HG03460 (cell line): ENCODE data around the gene MOV10L1.

Experiments
- ATAC-seq: cut with Tn5 transposase; IDR thresholded peaks from one replicate; pipeline ENCODE4 v1.9.1; 2021; ENCODE audit not compliant: unreplicated experiment

Gene MOV10L1

DNA sequence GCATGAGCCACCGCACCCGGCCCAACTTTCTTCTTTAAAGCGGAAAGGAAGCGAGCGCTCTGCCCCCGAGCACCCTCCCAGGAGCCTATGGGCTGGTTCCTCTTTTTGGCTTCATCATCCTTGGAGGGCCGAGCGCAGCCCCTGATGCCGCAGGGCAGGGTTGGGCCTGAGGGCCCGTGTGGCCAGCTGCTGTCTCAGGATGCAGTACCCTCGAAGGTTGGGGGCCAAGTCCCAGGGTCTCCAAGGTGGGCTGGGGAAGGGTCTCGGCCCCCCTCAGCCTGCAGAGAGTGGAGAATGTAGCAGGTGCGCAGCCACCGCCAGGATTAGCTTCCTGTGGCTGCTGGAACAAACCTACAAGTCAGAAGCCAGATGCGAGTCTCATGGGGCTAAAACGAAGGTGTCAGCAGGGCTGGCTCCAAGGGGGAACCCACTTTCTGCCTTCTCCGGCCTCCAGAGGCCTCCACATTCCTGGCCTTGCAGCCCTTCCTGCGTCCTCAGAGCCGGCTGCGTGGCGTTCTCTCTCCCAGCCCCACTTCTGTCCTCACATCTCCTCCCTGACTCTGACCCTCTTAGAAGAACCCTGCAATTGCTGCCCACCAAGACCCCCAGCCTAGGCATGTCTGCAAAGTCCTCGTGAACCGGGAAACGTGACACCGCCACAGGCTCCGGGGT is 83.6 kb downstream of the MOV10L1 start:
- no peak for ATAC-seq

DNA sequence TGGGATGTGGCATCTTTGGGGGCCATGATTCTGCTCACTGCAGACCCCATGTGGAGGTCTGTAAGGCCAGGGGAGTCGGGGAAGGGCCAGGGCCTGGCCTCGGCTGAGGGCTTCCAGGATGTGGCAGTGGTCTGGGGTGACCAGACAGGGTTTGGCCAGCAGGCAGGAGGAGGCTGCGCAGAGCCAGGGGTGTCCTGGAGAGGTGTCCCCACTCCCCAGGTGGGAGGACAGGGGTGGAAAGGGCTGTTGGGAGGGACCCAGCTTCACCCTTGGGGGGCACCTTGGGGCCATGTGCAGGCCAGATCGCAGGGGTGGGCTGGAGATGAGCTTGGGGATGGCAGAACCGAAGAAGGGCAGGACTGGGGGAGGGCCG is 84.2 kb downstream of the MOV10L1 start:
- no peak for ATAC-seq

DNA sequence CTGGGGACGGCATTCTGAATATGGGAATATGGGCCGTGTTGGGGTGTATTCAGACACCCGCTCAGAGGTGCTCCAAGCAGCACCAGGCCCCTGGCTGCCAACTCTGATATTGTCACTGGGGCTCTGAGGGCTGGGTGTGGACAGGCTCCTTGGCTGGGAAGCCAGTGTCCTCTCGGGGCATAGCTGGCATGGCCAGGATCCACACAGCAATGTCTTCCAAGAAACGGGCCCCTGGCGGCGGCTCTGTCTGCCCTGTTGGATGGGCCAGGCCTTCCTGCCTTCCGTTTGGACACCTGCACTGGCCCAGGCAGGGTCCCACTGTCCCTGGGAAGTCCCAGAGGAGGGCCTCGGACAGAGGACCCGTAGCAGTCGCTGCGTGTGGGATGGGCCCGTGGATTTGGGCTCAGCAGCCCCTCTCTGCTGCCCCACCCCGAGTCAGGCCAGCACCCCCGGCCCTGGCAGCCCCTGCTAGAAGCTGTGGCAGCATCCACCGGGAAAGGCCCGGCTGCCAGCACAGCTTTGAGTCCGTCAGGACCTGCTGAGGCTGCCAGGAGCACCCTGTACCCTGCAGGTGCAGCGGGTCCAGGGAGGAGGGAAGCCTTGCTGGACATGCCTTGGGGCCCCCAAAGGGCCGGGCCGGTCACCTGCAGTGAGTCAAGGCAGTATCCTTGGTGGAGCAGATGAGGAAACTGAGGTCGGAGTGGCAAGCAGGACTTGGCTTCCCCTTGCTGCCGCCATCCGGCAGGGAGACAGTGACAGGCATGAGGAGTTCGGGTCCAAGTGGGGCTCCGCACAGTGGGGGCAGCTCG is 84.8 kb downstream of the MOV10L1 start:
- ATAC-seq = no peak

DNA sequence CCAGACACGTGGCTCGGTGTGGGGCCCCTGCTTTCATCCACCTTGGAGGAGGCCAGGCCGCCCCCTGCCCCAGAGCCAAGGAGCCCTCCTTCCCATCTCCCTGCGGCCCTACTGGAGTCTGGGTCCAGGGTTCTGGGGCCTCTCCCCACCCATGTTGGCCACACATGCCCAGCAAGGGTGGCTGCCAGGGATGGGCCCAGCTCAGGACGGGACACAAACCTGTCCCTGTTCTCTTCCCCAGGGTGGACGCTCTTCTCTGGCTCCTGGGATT is 85.3 kb downstream of the MOV10L1 start:
- no peak for ATAC-seq

DNA sequence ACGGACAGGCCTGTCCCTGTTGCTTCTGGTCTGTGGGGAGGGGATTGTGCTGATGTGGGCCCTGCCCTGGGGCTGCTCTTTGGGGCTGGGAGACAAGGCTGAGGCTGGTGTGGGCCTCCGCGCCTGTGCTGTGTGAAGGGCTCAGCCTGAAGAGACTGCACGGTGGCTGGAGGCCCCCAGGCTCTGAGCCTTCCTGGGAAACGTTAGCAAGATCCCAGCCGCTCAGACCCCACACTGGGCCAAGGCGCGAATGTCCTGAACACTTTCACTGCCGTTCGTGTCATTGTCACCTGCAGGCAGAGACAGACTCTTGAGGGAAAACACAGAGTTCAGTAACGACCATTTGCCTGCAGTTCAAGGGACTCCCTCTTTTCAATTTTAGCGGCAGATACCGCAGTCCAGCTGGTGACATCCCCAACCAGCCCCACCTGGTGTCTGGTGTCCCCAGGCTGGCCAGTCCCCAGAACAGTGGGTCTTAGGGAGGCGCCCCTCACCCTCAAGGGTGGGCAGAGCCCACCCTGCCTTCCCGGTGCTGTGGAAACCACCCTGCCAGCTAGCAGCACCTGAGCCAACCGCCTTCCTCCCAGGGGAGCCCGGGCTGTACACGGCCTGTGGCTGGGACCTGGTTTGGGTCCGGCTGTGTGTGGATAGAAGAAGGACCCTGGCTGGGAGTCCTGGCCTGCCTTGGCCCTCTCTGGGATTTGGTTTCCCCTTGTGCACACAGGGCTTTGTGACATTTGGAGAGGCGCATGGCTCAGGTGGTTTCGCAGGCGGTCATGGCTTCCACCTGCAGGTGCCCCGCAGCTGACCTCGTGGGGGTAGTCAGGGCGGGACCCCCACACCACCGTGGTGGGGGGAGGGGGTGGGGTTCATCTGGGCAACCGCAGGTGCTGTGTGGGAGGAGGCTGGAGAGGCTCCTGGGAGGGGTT is 86.4 kb downstream of the MOV10L1 start:
- no peak for ATAC-seq

DNA sequence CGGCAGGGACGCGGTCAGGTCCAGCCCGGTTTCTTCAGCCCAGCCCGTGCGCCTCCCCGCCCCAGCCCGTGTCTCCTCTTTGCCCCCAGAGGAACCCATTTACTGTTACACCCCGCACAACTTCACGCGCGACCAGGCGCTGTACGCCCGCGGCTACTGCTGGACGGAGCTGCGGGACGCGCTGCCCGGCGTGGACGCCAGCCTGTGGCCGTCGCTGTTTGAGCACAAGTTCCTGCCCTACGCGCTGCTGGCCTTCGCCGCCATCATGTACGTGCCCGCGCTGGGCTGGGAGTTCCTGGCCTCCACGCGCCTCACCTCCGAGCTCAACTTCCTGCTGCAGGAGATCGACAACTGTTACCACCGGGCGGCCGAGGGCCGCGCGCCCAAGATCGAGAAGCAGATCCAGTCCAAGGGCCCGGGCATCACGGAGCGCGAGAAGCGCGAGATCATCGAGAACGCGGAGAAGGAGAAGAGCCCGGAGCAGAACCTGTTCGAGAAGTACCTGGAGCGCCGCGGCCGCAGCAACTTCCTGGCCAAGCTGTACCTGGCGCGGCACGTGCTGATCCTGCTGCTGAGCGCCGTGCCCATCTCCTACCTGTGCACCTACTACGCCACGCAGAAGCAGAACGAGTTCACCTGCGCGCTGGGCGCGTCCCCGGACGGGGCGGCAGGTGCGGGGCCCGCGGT is 87.2 kb downstream of the MOV10L1 start:
- no peak for ATAC-seq

DNA sequence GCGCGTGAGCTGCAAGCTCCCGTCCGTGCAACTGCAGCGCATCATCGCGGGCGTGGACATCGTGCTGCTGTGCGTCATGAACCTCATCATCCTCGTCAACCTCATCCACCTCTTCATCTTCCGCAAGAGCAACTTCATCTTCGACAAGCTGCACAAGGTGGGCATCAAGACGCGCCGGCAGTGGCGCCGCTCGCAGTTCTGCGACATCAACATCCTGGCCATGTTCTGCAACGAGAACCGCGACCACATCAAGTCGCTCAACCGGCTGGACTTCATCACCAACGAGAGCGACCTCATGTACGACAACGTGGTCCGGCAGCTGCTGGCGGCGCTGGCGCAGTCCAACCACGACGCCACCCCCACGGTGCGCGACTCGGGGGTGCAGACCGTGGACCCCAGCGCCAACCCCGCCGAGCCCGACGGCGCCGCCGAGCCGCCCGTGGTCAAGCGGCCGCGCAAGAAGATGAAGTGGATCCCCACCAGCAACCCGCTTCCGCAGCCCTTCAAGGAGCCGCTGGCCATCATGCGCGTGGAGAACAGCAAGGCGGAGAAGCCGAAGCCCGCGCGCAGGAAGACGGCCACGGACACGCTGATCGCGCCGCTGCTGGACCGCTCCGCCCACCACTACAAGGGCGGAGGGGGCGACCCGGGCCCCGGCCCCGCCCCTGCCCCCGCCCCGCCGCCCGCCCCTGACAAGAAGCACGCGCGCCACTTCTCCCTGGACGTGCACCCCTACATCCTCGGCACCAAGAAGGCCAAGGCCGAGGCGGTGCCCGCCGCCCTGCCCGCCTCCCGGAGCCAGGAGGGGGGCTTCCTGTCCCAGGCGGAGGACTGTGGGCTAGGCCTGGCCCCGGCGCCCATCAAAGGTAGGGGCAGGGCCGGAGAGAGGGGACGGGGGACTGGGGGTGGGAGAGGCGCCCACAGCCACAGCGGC is 88.0 kb downstream of the MOV10L1 start:
- ATAC-seq = no peak

DNA sequence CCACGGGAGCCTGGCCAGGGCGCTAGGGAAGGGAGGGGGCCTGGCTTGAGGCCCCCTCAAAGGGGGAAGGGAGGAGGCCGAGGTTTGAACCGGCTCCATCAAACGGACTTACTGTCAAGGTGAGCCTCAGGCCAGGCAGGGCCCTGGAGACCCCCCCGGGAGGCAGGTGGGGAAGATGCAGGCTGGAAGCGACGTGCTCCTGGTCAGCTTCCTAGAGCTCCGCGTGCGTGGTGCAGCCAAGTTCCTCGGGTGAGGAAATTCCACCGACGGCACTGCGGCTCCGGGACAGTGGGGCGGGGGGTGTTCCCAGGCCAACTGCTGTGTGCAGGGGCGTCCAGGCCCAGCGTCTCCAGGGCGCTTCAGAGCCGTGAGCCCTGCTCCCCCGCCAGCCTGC is 88.7 kb downstream of the MOV10L1 start:
- no peak for ATAC-seq

DNA sequence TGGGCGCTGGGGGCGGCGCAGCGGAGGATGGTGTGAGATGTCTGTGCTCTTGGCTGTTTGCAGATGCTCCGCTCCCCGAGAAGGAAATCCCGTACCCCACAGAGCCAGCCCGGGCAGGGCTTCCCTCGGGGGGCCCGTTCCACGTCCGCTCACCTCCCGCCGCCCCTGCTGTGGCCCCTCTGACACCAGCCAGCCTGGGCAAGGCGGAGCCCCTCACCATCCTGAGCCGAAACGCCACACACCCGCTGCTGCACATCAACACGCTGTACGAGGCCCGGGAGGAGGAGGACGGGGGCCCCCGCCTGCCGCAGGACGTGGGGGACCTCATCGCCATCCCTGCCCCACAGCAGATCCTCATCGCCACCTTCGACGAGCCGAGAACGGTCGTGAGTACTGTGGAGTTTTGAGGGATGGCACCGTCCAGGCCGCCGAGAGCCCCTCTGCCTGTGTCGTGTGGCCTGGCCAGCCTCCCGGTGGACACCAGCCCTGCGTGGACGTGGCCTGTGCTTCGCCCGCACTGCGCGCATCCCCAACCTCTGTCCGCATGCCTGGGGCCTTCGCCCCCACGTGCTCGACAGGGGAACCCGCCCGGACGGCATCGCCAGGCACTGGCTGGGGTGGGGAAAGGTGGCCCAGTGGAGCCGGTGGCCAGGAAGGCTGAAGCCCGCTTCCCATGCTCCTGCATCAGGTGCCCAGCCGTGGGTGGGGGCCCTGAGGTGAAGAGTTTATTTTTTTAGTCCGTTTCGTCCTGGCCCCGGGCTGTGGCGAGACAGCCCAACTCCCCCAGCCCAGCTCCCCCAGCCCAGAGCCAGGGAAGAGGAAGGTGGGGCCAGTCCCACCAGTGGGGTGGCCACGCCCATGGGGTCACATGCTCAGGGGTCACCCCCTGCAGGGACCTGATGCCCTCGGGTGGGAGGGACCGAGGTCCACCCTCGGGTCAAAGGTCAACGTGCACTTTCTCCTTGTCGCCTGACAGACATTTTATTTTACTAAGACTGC is 89.4 kb downstream of the MOV10L1 start:
- no peak for ATAC-seq

DNA sequence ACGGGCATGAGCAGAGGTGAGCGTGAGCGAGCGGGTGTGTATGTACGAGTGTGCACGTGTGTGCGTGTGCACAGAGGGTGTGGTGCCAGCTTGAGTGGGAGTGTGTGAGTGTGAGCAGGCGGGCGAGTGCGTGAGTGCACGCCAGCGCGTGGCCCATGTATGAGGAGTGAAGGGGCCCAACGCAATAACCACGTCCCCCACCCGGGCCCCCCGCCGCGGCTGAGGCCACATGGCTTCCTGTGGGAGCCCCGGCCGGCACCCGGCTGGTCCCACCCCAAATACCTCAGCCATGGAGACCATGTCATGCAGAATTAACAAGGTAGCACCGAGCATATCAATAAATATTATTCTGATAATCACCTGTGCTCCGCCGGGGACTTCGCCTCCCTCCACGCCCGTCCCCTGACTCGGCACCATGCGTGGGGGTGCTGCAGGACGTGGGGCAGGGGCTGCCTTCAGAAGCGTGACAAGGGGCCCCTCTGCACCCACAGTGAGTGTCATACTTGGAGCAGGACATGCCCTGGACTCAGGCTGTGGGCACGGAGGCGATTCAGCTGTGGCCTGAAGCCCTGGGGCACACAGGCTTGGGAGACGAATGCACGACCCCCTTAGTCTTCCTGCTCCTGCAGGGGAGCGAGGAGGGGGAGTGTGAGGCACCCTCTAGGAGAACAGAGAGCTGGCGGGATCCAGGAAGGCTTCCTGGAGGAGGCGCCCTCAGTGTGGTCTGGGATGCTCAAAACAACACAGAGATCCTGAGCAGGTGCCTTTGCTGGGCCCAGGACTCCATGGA is 90.3 kb downstream of the MOV10L1 start:
- ATAC-seq = no peak

DNA sequence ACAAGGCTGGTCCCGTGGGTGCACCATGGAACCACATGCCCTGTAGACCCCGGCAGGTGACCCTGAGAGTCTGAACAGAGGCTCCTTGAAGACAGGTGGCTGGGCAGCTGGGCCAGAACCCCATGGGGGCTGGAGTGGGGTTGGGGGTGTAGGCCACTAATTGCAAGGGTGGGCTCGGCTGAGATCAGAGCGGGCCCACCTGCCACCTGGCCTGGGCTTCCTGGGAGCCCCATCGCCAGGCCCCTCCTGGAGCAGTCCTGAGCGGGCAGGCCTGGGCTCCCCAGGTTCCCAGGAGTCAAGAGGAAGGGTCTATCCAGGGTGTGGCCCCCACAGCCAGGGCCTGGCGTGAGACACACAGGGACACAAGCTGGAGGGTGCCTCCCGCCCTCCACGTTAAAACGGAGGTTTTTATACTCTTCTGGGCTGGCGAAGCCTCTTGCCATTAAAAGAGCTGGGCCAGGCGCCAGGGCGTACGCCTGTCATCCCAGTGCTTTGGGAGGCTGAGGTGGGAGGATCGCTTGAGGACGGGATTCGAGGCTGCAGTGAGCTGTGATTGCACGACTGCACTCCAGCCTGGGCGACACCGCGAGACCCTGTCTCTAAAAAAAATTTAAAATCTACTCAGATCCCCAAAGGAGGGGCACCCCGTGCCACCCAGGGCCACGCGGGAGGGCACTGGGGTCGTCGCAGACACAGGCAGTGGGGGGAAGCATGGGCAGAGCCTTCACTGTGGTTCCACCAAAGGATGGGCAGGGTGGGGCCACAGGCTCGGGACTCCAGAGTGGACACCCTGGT is 91.1 kb downstream of the MOV10L1 start:
- ATAC-seq = no peak

DNA sequence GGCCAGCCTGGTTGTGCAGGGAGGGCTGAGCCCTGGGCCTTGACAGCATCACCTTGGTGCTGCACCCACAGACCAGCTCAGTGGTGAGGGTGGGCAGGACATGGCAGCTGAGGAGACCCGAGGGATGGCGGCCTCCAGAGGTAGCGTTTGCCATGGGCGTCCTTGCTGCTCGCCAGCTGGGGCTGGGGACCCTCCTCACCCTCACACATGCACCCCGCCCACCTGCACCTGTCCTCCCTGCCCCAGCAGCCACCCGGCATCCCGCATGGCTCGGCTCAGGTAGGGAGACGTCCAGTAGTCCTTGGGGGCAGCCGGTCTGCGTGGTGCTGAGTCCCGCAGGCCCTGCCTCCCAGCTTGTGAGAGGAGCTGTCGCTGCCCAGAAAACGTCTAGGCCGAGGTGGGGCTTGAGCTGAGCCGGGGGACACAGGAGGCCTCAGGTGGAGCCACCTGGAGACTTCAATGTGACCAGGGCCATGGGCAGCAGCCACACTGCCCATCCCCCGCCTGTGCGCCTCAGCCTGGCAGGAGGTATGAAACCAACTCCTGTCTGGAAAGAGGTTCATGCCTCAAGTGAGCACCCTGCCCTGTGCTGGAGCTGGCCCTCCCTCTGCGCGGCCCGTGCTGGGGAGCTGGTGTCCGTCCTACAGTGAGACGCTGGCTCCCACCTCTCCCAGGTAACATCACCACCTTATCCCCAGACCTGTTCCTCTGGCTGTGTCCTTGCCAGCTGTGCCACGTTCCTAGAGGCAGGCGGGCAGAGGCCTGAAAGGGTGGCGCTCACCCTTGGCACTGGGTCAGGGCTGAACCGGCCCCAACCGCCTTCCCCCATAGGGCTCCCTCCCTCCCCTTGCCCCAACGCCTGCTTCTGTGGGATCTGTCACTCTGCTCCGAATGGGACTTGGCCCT is 92.6 kb downstream of the MOV10L1 start:
- no peak for ATAC-seq

DNA sequence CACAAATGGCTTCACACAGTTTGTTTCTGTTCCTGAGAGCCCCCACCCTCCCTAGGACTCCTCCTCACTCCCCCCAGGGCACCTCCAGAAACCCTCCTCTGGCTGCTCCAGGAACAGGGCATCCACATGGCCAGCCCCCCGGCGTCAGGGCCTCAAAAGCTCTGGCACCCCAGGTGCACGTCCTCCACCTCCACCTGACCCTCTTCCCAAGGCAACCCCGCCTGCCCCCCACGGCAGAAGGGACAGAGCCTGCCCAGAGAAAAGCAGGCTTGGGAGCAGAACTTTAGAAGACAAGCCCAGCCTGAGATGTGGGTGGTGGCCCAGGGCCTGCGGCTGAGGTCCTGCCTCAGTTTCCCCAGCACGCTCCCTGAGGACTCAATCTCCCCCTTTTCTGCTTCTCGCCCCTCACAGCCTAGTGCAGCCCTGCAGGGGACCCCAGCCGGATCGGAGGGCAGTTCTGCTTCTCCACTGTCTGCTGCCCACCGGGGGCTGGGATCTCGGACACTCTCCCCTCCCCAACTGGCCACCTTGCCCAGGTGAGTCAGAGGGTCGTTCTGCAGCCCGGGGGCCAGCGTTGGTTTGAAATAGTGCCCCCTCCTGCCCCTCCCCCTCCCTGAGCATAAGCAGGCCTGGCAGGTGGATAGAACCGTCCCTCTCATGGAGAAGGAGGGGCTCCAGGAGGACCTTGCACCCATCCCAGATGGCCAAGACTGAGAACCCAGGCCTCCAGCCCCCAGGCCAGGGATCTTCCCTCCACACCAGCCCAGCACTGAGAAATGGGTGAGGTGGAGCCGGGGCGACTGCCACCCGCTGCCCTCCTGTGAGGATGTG is 93.5 kb downstream of the MOV10L1 start:
- no peak for ATAC-seq

DNA sequence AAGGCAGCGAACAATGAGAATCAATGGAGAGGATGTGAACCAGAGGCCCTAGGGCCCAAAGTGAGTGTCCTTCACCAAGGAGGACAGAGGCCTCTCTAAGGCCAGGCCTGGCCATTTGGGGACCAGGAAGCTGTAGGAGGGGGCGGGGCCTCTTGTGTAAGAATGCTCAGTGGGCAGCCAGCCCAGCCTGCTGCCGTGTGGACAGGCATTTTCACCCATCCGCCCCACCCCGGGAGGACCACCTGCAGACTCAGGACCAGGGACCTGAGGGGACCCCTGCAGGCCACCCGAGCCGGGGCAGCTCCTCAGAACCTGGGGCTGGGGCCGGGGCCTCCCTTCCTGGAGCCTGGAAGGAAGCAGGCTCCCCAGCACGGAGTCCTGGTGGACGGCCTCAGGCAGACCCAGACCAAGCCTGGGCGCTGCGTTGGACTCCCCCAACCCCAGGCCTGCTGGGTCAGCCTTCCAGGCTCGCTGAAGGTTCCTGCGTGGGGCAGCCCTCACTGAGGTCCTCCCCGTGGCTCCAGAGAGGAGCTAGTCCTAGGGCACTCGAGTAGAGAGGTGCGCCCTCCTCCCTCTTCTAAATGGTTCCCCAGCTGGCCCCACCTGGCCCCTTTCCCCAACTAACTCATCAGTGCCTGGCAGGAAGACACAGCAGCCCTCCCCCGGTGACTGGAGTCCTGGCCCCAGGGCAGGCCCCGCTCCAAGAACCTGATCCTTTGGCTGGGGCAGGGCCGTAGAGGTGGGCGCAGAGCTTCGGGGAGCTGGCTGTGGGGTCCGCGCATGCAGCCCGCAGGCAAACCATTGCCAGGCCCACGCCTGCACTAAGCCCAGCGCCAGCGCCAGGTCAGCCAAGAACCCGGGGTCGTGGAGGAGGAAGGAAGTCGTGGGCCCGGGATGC is 94.4 kb downstream of the MOV10L1 start:
- ATAC-seq = no peak
